NAMALWA (cell line): ENCODE results near the gene TERF2IP.

ENCODE experiments used
- DNase-seq: peaks from one replicate; pipeline ENCODE4 v3.0.0-alpha.2; 2015; ENCODE audit warnings: low spot score

The TERF2IP gene, protein sequence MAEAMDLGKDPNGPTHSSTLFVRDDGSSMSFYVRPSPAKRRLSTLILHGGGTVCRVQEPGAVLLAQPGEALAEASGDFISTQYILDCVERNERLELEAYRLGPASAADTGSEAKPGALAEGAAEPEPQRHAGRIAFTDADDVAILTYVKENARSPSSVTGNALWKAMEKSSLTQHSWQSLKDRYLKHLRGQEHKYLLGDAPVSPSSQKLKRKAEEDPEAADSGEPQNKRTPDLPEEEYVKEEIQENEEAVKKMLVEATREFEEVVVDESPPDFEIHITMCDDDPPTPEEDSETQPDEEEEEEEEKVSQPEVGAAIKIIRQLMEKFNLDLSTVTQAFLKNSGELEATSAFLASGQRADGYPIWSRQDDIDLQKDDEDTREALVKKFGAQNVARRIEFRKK

DNA sequence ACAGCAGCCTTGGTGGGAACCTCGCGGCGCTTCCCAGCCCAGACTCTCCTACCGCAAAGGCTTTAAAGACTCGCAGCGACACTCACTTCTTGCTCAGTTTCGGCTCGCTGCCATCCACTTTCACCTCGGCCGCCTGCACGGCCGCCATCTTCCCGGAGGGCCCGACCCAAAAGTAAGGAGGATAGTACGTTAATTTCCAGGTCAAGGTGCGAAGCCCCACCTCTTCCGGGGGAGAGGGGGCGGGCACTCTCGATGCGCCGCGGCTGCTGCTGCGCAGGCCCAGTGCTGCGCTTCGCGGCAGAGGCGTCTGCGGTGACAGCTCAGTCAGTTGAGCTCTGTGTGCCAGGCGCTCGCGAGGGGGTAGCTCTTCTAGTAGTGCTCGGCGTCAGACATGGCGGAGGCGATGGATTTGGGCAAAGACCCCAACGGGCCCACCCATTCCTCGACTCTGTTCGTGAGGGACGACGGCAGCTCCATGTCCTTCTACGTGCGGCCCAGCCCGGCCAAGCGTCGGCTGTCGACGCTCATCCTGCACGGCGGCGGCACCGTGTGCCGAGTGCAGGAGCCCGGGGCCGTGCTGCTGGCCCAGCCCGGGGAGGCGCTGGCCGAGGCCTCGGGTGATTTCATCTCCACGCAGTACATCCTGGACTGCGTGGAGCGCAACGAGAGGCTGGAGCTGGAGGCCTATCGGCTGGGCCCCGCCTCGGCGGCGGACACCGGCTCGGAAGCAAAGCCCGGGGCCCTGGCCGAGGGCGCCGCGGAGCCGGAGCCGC is at the start of gene TERF2IP, which contains the start of gene KARS1:
Gene TERF2IP (plus strand): TSS at position 282 of the 773 bp plus-strand sequence. CDS start 110 bp downstream, at position 392.
Gene KARS1 (minus strand): TSS at position 174 of the 773 bp plus-strand sequence. CDS start 26 bp downstream, at position 148.
- peak; percentile 96 for DNase-seq

DNA sequence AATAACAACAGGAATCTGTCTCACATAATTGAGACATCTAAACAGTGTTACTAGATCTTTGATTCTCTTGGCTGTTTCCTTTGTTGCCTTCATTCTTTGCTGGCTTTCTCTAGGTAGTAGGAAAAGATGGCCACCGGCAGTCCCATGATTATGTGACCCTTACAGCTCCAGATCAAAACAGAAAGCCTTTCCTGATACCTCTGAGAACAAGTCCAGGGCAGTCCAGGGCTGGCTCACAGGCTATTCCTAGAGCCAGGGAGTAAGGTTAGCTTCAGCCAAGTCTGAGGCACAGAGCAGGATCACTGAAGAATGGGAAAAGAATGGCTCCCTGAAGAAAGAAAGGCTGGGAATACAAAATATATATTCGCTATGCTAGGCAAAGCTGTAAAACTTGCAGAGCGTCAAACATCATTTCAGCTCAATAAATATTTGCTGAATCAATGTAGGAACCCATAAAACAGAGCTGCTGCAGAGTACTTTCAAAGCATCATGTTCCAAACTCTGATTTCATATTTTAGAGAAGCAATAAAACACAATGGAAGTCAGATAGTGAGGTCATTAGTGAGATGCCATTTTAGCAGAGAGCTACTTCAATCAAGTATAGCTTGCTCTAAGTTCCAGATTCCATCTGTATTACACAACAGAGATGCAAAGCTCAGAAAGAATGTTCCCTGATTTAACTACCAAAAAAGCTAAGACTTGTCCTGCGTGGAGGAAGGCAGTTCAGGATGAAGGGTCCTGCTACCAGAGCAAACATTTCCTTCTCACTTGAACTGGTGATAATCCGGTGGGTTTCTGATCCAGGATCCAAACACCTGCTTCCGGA is 47.9 kb upstream of the TERF2IP start:
- DNase-seq, result no peak

DNA sequence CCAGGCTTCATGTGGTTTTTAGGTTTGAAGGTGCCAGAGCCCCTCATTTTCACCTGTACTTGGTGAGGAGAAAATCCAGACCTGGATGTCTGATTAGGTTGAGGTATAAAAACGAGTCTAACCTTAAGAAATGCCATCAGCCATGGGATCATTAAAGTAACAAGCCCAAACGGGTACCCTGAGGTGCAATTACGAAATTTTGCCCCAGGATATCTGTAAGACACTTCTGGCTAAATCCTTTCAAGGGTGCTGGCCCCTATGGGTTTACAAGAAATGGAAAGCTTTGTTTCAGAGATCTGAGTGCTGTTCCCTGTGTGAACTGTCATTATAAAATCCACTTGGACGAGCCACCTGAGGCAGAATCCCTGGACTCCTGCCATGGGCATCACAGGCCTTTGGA is 44.3 kb upstream of the TERF2IP start:
- DNase-seq, result no peak

DNA sequence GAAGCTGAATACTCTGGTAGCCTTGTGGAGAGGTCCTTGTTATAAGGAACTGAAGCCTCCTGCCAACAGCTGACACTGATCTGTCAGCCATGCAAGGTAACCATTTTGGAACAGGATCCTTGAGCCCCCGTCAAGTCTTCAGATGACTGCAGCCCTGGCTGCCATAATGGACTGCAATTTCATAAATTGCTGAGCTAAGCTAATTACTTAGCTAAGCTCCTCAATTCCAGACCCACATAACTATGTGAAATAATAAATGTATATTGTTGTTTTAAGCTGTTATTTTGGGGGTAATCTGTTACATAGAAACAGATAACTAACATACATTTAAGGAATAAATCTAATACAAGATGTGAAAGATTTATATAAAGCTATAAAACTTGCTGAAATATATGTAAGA is 41.1 kb upstream of the TERF2IP start:
- DNase-seq, result no peak

DNA sequence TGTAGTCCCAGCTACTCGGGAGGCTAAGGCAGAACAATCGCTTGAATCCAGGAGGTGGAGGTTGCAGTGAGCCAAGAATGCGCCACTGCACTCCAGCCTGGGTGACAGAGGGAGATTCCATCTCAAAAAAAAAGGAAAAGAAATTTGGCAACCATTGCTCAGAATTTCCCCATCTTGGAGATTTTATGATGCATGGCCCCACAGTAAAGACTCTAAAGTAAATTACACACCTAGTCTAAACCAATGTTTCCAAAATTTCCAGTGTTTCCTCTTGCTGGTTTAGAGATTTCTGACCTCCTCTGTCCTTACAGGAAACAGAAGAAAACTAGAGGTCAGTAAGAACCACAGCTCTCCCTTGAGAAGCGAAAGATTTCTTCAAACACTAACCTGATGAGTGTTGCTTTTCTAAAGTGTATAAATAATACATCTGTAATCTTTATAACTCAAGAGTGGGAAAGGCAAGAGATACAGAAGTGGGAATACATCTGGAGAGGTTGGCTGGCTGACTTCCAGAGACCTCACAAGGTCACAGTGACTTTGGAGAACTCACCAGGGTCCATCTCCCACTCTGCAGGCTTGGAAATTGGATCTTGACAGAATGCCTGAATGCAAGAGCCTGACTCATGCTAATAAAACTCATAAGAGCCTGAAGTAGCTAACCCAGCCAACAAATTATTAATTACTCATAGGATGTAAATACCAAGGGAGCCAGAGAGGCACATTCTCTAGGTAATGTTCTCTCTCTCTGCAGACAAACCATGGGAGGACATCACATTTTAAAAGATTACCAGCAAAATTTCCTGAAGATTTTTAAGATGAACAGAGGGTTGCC is 33.3 kb upstream of the TERF2IP start:
- no peak for DNase-seq

DNA sequence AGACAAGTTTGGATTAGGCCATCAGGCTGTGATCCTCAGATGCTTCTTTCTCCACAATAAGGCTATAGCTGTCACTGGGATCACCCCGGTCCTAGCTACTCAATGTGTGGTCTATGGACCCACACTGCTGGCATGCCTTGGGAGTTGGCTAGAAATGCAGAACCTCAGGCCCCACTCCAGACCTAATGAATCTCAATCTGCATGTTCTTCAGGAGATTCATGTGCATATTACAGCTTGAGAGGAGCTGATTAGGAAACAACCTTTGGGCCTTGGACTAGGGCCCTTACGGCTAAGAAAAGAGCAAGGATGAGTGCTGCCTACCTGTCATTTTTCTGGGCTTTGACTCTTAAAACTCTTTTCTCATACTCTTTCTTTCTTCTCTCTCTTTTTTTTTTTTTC is 32.0 kb upstream of the TERF2IP start:
- DNase-seq, result no peak

DNA sequence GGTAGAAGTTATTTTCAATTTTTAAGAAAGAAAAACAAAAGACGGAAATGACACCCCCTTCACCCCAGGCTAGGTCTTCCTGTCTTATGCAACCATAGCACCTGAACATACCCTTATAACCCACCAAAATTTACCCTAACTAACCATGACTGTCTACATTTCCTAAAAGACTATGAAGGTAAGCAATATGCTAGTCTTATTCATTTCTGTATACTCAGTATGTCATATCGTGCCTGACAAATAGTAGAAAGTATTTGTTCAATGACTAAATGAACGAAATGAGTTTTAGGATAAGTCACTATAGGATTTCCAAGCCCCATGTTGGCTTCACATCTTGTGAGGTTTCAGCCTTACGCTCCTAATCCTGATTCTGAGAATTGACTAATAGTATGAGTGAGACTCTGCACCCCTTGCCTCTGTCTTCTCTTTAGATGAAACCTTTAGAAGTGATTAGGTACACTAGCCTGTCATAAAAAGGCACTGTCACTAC is 31.0 kb upstream of the TERF2IP start:
- DNase-seq, result no peak

DNA sequence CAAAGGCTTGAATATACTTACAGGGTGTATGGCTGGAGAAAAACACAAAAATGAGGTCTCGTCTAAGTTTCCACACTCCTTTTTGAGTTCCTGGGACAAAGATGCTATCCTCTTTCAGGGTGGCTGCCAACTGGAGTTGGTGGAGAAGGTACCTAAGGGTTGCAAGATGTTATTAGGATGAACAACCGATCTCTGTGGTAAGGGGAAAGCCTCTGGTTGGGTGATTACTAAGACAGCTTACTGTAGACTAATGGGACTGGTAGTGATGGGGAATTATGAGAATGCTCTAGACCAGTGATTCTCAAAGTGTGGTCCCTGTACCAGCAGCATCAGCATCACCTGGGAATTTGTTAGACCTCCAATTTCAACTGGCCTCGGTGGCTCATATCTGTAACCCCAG is 30.5 kb upstream of the TERF2IP start:
- no peak for DNase-seq

DNA sequence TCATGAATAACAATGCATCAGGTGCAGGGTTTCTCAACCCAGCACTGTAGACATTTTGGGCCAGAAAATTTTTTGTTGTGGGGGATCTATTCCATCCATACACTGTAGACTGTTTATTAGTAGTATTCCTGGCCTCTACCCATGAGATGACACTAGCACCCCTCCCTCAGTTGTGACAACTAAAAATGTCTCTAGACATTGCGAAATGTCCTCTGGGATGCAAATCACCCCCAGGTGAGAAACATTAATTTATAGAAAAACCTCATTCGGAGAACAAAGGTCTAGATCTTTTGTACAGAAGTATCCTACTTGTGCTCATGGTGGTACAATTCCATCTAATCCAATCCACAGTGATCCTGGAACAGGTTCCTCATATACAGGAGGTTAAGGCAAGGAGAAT is 28.8 kb upstream of the TERF2IP start:
- DNase-seq, result no peak

DNA sequence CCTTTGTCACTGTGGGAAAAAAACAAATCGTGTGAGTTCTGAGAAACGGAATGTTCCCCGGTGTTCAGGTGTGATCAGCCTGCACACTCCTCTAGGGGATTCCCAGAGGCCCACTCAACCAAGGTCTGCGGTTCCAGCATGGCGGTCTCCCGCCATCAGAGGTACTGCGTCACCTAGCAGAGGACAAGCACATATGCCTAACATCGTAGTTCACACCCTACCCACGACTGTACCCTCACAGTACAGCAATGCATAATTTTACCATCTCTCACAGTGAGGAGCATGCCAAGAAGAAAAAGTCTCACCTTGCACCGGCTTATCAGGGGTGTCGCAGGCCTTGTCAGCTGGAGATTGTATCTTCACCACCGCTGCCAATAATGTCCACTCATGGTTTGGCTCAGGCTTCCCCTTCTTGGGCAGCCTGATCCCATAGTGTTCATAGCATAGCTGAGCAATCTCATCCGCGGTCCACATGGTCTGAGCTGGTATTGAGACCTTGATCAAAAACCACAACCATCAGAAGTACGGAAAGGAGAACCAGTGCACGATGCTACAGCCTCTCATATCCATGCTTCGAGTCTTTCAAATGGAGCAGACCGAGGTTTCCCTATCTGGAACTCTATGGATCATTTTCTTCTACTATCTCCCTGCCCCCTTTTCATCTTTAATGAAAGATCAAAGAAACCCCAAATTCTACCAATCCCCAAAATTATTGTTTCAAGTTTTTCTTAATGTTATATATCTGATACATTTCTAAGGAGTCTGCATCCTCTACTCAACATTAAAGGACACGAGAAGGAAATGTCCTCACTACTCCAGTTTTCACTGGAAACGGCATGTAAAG is 27.0 kb upstream of the TERF2IP start:
- DNase-seq, result no peak

DNA sequence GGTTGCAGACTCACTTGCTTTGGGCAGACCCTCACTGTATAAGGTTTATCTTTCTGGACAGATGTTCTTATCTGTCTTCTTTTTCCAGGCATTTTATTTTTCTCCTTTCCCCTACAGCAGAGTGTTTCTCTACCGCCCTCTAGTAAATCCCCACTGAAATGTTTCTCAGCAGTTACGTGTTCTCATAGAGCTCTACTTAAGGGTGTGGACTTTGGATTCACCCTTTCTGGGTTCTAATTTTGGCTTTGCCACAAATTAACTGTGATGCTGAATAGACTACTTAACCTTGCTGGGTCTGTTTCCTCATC is 26.4 kb upstream of the TERF2IP start:
- peak; percentile 72 for DNase-seq

DNA sequence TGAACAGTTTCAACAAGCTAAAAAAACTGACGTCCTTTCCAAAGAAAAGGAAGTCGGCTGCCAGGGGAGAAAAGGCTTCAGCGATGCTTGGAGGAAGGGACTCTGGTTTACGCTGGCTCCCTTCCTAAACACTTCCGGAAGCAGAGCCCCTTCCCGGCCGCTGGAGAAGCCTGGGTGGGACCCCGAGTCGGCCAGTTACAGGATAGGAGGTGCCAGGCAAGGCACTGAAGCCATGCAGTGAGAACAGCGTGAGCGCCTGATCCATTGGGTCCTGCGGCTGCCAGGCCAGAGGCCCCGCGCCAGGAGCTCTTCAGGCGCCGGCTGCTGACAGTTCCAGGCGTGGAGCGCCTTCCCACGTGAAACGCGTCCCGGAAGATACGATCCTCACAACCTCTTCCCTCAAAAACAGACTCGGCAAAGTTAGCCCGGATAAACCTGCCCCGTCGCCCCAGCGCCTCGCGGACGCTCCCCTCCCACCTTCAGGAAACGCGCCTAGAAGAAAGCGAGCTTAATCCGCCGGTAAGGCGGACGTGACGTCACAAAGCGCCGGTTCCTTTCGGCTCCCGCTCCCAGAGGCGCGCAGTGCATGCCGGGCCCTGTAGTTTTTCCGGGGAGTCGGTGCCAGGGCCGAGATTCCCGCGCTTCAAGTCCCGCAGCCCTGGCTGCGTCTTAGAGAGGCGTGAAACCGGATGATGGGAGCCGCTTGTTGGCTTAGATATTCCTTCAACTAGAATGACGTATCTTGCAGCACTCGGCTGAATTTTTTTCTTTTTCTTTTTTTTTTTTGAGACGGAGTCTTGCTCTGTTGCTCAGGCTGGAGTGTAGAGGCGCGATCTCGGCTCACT is 24.6 kb upstream of the TERF2IP start, which contains the start of gene ADAT1:
Gene ADAT1 (minus strand): TSS at position 521 of the 845 bp plus-strand sequence. CDS start 2,482 bp downstream, outside the sequence.
- DNase-seq, result peak; percentile 99

DNA sequence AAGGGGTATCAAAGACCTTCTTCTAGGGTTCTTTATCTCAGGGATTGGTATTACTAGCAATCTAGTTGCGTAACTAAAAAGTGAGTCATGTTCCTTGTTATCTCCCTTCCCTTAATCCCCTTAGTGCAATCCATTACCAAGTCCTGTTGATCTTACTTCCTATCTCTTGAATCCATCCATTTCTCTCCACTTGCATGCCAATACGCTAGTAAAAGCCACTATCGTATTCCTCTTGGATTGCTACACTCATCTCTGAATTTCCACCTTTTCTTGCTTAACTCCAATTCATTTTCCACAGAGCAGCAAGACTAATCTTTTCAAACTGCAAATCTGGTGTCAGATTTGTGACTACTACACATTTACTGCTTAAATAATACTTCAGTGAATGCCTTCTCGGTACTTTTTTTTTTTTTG is 22.6 kb upstream of the TERF2IP start:
- DNase-seq, result no peak

DNA sequence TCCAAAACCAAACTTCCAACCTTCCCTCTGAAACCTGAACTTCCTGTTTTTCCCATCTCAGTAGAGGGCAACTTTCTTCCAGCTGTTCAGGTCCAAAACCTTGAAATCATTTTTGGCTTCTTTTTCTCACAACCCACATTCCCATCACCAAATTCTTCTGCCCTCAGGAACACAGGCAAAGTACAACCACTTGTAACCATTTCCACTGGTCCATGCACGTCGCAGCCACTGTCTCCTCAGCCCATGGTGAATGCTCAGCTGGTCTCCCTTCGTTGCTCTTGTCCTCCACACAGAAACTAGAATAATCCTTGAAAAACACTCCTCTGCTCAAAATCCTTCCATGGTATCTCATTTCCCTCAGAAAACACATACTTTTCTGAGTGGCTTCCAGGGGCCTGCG is 20.8 kb upstream of the TERF2IP start:
- DNase-seq, result no peak

DNA sequence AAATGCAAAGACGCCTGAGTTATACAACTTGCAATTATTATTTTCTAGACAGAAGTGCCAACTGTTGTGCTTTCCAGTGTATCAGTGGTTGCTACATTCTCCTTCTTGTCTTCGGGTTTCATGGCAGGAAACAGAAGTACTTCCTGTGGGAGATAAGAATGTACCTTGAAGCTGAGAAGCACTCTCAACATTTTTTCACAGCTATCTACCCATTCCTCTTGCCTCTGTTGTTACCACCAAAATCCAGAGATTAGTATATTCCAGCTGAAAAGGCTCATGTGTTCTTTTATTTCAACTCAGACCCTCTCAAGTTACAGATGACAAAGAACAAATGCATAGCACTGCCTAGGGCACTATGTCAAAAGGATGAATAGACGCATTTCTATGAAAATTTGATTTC is 19.7 kb upstream of the TERF2IP start:
- no peak for DNase-seq

DNA sequence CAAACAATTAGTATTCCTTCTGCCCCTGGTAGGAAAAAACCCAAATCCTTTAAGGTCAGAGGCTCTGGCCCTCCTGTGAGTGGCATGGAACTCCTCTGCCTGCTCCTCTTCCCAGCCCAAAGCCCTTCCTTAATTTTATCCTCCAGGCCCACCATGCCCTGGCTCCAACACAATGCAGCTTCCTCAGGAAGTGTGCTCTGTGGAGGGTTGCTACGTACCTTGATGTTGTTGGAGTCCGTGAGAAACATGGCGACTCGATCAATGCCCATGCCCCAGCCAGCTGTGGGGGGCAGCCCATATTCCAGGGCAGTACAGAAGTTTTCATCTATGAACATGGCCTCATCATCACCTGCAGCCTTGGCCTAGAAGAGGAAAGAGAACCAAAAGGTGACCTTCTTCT is 19.2 kb upstream of the TERF2IP start:
- DNase-seq, result no peak

DNA sequence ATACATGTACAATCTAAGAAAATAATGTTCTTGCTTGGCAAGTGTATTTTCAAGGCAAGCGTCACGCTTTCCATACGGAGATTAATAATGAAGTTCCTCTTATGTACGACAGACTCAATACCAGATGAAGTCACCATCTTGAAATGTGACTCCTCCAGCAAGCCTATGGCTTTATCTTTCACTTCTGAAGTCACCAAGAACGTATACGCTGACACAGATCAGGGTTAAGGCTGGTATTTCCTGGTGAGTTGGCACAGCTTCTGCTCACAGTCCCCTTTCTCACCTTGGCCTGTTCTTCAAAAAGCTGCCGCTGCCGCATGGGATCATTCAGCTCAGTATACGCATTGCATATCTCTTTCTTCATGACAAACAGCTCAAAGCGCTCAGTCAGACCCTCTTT is 18.4 kb upstream of the TERF2IP start:
- DNase-seq, result no peak

DNA sequence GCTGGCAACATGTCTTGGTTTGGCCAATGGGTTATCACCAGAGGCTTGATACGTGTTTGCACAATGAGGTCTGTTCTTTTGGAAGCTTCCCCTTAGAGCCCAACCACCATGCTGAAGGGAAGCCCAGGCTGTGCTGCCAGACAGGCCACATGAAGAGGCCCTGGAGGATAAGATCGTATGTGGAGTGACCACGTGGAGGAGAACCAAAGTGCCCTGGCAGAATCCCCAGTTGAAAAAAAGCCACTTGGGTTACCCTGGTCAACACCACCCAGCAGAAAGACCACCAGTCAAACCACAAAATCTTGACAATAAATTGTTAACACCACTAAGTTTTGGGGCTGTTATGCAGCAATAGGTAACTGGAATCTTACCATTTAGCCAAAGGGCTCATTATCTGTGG is 17.5 kb upstream of the TERF2IP start:
- no peak for DNase-seq

DNA sequence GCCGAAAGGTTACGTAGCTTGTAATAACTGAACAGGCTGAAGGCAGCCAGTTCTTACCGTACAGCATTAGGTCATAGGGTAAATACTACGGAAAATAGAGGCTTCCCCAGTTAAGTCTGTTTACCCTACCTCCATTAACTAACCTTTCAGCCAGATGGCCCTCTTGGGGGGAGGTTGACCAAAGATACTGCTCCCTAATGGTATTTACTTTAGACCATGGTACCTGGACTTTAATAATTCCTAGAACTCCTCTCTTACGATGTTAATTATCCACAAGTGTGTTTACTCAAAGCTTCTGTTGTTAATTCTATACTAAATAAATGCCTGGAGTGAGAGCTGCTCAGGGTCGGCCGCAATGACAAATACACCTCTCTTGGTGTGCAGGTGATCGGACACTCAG is 14.7 kb upstream of the TERF2IP start:
- DNase-seq, result no peak
